GM19035 (cell line): ENCODE results near the gene CFAP65.

ENCODE experiments used
- ATAC-seq: cut with Tn5 transposase; IDR thresholded peaks from one replicate; pipeline ENCODE4 v1.9.1; 2021; ENCODE audit not compliant: unreplicated experiment

Gene CFAP65

DNA sequence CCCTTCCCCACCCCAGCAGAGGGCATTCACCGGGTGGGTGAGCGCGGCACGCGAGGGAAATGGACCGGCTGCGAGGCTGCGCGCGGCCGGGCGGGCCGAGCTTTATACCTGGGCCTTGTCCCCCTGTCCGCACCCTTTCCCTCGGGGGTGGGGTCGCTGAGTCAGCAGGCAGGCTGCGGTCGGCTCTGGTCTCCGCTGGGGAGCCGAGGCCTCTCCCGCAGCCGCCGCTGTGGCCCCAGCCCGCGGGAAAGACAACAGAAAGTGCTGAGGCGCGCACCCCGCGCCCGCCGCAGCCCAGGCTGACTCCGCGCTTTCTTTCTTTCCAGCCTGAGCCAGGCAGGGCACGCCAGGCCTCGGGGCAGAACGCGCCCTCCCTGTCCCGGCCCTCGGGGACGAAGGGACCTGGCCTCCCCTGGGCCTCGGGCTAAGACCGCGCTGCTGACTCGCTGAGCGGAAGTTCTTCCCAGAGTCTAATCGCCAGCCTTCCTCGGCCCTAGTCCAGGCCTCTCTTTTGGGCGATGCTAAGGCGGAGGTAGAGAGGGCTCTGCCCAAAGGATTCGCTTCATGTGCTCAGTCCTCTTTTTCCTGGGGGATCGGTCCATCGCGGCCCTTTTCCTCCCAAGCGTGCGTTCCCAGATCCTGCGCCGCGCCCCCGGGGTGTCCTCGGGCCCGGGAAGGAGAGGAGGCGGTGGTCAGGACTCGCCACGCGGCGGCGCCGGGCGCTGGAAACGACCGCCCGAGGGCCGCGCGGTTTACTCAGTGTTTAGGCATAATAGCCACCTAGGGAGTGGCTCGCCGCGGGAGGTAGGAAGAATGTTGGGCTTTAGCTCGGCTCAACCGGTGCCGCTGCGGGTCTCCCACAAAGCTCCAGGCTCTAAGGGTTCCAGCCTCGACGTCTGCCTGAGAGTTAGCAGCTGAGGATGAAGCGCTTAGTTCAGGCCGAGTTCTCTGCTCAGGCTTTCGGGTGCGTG is 47.7 kb downstream of the CFAP65 start, which contains the start of gene CRYBA2:
CRYBA2 (minus strand) TSS at position 78 of the 971 bp plus-strand sequence. CDS start 246 bp downstream, outside the sequence.
- ATAC-seq, result no peak

DNA sequence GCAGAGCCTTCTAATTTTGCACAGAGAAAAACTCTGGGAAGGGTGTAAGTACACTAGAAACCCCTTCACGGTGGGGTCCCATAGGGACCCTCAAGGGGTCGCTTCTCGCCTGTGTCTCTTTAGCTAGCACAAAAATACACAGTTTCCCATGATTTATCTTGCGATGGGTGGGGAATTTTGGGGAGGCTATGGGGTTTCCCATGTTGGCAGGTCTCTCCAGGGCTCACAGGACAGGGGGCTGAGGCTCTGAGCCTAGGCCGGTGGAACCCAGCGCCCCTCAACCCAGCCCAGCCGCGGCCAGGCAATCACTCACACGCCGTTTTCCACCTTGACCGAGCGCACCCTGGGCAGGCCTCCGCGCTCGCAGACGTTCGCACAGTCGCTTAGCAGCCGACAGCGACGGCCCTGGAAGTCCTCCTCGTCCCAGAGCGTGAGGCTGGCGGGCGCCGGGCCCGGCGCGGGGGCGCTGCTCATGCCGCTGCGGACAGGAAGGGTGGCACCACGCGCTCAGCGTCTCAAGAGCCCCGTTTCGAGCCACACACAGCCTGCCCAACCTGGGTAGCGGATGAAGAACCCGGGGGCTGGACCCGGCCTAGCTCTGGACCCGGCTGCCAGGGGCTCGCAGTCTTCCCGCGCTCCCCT is 48.5 kb downstream of the CFAP65 start:
- no peak for ATAC-seq

DNA sequence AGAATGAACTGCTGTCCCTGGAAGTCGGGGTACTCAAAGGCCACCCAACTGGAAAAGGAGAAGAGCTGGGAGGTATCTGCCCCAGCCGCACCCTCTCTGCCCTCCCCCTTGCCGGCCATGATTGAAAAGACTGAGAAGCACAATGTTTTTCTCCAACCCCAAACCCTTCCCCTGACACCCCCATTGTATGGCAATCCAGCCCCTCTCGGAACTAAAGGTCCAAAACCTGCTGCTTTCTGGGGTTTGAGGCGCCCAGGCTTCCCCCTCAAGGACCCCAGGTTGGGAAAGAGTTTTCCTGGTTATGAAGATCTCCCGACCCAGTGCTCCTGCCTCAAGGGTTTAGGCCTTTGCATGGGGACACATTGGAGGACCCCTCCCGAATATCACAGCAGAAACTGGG is 49.1 kb downstream of the CFAP65 start:
- no peak for ATAC-seq

DNA sequence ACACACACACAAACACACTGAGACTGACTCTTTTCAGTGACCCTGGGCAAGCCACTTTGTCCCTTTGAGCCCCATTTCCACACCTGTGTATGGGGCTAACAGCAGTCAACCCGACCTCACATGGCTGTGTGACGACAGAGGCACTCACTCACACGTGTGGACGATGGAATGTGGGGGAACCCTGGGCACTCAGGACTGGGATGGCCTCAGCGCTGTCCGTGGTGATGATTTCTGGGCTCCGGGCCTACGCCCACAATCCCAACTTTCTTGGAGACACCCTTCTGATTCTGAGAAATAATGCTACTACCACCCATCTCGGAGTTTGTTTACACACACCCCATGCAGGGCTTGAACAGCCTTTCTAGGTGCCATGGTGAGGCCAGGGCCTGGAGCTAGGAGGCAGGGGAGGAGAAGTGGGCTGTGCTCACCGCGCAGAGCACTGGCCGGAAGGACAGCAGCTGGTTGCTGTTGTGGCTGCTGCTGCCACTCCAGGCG is 49.6 kb downstream of the CFAP65 start:
- ATAC-seq, result no peak

DNA sequence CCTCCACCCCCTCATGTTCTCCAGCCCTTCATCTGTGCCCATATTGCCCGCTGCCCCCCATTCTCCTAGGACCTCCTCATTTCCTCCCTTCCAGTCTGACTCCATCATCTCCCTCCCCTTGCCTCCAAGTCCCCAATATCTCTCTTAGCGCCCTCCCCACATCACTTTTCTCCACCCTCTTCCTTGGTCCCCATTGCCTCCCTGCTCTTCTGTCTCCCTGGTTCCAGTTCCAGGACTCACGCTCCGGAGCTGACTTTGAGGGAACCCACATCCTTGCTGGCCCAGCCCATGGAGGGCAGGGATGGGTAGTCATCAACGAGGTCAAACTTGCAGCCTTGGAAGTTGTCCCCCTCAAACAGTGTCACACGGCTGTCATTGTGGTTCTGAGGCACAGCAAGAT is 50.7 kb downstream of the CFAP65 start:
- ATAC-seq, result no peak

DNA sequence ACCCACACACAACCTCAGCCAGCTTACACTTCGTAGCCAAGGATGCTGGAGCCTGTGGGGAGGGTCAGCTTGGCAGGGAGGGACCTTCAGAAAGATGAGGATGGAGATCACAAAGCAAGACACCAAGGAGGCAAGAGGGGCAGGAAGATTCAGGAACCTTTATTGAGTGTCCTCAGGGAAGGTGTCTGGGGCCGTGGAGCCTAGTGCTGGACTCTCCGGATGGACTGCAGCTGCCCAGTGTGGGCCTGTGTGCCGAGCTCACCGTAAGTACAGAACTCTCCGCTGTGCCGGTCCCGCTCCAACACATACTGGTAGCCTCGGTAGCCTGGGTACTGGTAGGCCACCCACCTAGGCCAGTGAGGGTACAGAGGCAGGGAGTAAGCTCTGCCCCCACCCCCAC is 51.3 kb downstream of the CFAP65 start:
- no peak for ATAC-seq

DNA sequence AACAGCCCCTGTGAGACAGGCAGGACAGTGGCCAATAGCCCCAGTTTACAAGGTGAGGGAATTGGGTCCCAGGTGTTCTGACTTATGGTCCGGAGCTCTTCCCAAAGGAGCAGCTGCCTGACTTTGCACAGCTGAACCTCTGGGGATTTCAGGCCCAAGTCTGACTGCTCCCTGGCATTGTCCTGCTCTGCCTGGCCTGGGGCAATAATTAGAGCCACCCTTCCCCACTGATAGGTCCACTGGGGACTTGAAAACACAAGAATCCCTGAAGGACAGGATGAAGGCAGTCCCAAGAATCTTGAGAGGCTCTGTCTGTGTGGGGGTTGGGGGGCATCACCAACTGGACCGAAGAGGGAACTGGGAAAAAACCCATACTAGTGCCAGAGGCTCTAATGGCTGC is 52.7 kb downstream of the CFAP65 start:
- no peak for ATAC-seq

DNA sequence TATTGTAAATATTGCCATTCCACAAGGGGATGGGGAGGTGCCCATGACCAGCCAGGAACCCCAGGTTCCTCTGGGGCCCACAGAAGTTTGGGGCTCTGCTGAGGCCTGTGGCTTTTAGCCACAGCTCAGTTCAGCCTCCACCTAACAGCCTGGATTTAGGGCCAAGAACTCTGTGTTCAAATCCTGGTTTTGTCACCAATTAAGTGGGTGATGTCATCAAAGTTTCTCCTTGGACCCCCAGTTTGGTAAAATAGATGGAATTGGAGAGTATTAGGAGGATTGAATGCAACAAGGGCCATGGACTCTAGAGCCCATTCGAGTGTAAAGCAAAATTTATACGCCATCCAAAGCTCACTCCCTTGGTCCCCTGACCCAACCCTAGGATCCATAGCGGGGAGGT is 53.2 kb downstream of the CFAP65 start:
- ATAC-seq, result no peak

DNA sequence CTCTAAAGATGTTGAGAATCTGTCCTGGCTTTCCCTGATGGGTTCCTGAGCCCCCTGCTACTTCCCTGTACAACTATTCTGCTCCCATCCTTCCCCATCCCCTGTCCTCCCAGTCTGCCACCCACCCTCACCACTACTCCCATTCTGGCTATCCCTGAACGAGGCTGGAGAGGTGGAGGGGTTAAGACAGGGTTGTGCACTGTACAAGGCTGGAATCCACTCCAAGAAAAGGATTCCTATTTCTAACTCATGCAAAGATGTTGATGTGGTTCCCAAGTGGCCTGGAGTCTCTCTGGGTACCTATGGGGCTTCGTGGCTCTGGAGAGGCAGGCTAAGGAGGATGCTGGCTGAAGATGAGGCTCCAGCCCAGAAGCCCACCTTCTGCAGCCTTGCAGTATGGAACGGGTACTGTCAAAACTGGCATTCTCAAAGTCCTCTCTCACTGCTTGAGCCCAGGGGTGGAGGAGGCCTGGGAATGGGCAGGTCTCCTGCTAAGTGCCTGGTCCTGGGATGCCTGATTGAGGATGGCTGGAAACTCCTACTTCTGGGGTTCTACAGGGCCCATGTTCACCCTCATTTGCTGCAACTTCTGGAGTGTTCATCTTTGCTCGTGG is 55.1 kb downstream of the CFAP65 start:
- no peak for ATAC-seq

DNA sequence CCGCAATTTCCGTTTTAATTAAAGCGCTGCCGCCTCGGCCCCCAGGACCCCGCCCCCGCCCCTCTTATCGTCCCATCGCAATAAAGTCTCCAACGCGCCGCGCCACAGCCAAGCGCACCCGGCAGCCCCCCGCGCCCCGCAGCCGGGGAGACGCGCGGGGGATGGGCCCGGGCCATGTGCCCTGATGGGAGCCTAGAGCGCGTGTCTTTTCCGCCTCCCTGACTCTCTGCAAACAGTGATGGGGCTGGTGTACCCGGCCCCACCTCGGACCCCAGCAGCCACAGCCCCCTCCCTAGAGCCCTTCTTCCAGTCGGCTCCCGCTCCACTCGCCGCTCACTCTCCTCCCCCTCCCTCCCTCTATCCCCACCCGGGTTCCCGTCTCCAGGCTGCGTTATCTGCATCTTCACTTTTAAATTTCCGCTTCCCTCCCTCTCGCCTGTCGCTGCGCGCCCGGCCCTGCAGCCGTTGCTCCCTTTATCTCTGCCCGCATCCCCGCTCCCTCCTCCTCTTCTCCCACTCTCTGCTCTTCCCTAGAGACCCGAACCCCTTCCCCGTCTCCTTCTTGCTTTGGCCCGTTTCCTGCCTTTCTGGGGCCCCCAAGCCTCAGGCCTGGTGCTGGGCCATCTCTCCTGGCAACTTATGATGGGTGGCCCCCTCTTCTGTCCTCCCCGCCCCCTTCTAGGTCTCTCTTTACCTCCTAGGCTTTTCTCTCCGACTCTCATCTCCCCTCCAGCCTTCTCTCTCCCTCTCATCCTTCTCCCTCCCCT is 55.8 kb downstream of the CFAP65 start:
- ATAC-seq, result no peak

DNA sequence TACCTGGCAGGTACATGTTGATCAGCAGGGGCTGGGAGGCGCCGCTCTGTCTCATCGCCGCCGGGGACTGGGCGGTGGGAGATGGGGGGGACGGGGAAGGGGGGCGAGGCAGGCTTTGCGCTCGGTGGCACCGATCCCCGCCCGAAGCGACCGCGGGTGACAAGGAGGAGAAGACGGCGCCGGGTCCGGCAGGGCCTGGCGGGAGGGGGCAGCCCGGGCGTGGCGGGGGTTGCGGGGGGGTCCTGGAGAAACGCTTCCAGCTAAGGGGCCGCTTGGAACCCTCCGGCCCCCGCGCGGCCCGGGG is 56.3 kb downstream of the CFAP65 start, which contains the start of gene FEV:
FEV (minus strand) TSS at position 164 of the 304 bp plus-strand sequence; CDS start at position 55, 109 bp downstream.
- no peak for ATAC-seq

DNA sequence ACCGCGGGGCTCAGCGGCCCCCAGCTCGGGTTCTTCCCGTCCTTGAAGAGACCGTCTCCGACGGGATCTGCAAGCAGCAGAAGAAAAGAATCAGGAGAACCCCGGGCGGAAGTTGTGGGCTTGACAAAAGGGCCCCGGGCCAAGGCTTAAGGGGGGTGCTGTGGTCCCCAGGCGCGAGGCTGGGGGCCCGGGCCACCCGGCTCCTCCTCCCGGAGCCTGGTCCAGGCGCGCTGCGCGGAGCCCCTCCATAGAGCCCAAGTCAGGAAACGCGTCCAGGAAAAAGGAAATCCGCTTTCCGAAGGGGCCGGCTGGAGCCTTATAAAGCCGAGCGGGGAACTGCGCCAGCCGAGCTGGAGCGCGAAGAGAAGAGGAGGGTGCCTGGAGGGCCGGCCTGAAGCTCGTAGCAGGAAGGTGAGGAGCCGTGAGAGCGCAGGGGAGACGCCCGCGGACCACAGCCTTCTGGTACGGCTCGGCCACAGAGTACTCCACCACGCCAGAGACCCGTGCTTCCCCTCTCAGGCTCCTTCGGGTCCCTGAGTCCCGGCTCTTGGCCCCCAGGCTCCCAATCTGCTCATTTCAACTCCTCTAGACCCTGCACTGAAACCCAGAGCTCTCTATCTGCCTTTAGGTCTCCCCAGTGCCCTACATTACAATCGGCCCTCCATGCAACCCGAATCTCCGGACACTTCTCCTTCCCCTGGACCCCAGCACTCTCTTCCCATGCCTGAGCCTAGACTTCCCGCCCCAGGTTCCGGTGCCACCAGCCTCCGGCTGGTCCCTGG is 56.9 kb downstream of the CFAP65 start:
- no peak for ATAC-seq

DNA sequence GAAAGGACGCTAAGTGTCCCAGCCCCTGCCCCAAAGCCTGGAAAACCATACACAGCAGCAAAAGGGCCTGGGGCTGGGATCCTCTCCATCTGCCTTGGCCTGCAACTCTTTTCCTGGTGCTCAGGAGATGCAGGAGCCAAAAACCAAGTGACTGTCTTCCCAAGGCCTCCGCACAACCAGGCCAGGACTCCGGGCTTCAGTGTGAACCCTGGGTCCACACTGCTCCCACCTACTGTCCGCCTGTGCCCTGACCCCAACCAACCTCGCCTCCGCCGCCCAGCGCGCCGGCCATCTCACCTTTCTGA is 57.4 kb downstream of the CFAP65 start:
- no peak for ATAC-seq

DNA sequence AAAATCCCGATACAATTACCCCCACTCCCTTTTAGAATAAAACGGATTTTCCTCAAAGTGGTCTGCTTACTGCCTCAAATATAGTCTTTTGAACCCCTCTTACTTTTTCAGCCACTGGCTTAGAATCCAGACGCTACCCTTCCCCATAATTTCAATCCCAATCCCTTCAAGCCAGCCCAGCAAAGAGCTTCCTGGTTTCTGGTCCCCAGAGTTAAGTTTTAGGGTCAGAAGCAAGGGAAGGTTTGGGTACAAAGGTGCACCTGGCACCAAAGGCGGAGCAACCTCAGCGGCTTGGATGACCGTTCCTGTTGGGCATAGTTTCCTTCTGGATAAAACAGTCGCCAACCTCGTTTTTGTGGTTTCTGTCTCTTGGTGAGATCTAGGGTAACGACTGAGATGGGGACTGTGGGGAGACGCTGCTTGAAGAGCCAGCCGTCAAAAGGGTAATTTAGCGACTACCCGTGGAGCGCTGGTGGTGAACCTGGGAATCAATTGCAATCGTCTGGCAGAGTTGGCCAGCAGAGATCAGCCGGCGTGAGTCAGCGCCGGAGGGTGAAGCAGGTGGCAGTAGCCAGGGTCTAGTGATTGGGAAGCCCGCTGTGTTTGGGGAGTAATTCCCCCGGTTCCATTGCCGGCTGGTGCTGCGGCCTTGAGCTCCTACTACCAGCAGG is 57.9 kb downstream of the CFAP65 start:
- ATAC-seq, result no peak

DNA sequence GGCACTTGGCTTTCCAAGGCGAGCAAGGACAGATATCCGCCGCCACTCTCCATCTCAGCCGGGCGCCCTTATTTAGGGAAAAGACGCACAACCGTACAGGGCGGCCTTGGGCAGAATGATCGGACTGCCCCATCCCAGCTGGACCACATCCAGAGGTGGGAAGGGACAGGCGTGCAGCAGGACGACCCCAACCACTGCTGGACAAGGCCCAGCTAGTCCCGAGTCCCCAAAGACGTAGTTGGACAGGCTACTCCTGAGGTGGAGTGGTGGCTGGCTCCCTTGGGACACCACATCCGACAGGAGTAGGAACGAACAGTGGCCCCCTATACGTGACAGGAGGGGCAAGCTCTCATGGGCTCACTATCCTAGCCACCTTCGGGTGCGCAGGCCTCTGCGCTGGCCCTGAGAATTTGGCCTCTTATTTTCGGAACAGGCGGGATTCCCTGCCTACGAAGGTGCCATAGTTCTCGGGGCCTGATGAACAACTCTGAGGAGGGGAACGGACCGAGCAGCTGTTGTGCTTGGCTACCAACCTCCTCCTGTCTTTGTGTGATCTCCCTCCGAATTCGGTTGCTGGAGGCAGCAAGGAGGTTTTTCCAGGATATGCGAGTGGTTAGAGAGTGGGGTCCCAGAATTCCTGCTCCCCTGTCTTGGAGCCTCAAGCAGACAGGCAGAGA is 58.6 kb downstream of the CFAP65 start:
- ATAC-seq, result no peak

DNA sequence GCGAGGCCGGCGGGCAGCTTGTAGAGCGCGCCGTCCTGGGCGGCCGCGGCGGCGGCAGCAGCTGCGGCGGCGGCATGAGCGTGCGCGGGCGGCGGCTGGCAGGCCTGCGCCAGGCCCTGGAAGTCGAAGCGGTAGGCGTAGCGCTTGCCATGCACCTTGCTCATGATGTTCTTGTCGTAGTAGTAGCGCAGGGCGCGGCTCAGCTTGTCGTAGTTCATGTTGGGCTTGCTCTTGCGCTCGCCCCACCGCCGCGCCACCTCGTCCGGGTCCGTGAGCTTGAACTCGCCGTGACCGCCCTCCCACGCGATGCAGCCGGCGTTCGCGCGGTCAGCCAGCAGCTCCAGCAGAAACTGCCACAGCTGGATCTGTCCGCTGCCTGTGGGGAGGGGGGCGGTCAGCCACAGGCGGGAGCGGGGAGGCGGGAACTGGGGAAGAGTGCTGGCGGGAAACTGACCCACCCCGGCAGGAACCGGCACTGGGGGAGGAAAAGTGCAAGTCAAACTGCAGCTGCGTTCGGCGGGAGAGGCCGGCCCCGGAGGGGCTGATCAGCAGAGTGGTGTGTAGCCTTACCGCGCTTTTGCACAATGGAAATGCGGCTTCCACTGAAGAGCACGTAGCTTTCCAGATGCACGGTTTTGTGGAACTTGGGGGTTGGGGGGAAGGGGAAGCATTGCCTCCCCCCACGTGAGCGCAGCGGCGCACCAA is 59.3 kb downstream of the CFAP65 start:
- no peak for ATAC-seq

DNA sequence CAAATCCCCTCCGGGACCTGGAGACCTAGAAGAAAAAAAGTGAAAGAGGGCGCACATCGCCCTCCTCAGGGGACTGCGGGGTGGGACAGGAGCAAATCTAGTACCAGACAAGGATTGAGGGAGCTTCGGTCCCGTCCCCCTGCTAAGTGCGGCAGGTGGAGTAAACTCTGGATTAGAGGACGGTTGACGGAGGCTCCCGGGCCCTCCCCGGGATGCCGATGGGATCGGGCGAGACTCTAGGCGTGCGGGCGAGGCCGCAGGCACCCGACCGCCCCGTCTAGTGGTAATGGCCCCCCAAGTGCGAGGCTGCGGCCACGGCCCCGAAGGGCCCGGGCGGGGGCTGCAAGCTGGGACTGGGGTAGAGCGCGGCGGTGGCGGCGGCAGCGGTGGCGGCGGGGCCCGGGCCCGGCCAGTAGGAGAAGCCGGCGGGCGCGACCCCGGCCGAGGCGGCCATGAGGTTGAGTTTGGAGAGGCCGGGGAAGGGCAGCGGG is 59.9 kb downstream of the CFAP65 start:
- ATAC-seq, result no peak

DNA sequence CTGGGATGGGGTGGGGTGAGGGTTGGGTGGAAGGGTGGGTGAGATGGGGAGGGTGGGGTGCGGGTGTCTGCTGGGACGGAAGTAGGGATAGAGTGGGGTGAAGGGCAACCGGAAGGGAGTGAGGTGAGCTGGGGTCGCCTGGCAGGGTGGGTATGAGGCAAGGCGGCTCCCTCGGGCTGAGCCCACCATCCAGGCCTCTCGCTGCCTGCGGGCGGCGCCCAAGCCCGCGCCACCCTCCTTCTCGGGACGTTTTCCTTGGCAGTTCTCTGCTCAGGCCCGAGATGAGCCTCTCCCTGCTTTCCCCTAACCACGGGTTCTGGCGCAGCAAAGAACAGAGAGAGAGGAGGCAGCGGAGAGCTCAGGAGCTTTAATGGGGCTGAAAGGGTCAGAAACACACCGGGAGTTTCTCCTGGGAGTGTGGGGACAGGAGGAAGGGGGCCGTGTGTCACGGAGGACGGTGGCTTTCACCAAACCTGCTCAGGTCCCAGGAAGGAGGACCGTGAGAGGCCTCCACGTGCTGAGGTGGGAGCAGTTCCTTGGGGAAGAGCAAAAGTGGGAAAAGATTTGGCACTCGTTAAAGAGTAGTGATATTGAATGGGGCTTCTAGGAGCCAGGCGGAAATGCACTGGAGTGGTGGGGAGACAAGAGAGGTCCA is 60.5 kb downstream of the CFAP65 start:
- ATAC-seq, result no peak
